ENCODE data around the gene APPL2. TPM values are rescaled to one million over a fixed set of nuclear protein-coding genes. Genes with fewer than 3 reads are reported as not detected.

Gene APPL2
- total and polyA plus RNA-seq, 2 experiments from 2014 or later, result 83.0 to 122 TPM

GRCh38 chr12:105141320-105141922 lies 94.6 kb downstream of the APPL2 start:
- in situ Hi-C loops (cut with MboI), result no loop called here

GRCh38 chr12:105138248-105138647 lies 97.7 kb downstream of the APPL2 start:
- no peaks in the 10 kb centered on the region for H3K9me3 ChIP-seq (ENCODE audit: low read depth)
- H3K36me3 ChIP-seq (ENCODE audit: low read depth), result peaks cover 79% of the 10 kb centered on the region
- H3K27ac ChIP-seq, result no peak overlapping the region
- H2AFZ ChIP-seq, result no peak overlapping the region
- no peak for DNase-seq
- peaks cover 8% of the 10 kb centered on the region; the same call in 1 of the 2 replicates for H3F3A ChIP-seq (ENCODE audit: insufficient read depth)
- WGBS, 2 experiments (ENCODE audit: low coverage in 1 of 2, low lambda C conversion rate in 2 of 2, missing lambda C conversion rate in 2 of 2), result 92 to 94% methylated on average over 2 of the region's 2 CpGs
- H3K4me2 ChIP-seq (ENCODE audit: unreplicated experiment), result no peak overlapping the region
- peaks cover 6% of the 10 kb centered on the region; the same call in 1 of the 2 replicates for H3K4me1 ChIP-seq (ENCODE audit: insufficient read depth)
- in situ Hi-C loops (cut with MboI), result no loop called here
- no peak overlapping the region for H3K4me3 ChIP-seq
- H3K27me3 ChIP-seq (replicated peaks; ENCODE audit: insufficient read depth), result no peaks in the 10 kb centered on the region
- H4K20me1 ChIP-seq (ENCODE audit: insufficient read depth), result no peaks in the 10 kb centered on the region
- no peak overlapping the region for H3K9ac ChIP-seq
- TF ChIP-seq EZH2phosphoT487 (IDR thresholded peaks at IDR 0.05; ENCODE audit: insufficient read depth, low read depth) (no peak), EZH2 (IDR thresholded peaks at IDR 0.05; ENCODE audit: insufficient read depth, poor library complexity, severe bottlenecking) (no peak)
- peaks cover 91% of the 10 kb centered on the region for H3K79me2 ChIP-seq (ENCODE audit: insufficient read depth)
- no peaks in the 10 kb centered on the region for H3K9me2 ChIP-seq (ENCODE audit: insufficient read depth)

More at GRCh38 chr12:105141320-105141922, 94.6 kb downstream of the APPL2 start:
- Histone ChIP-seq H3K4me2 (ENCODE audit: unreplicated experiment) (no peak overlapping the region), H3K27me3 (replicated peaks; ENCODE audit: insufficient read depth) (no peaks in the 10 kb centered on the region), H3K9ac (no peak overlapping the region), H4K20me1 (ENCODE audit: insufficient read depth) (no peaks in the 10 kb centered on the region), H3K27ac (no peak overlapping the region), H3K36me3 (ENCODE audit: low read depth) (peaks cover 75% of the 10 kb centered on the region), H3K79me2 (ENCODE audit: insufficient read depth) (peaks cover 83% of the 10 kb centered on the region), H3F3A (ENCODE audit: insufficient read depth) (peaks cover 14% of the 10 kb centered on the region; the same call in 1 of the 2 replicates), H3K9me2 (ENCODE audit: insufficient read depth) (no peaks in the 10 kb centered on the region), H3K4me3 (no peak overlapping the region), H2AFZ (no peak overlapping the region), H3K4me1 (ENCODE audit: insufficient read depth) (peaks cover 6% of the 10 kb centered on the region; the same call in 1 of the 2 replicates), H3K9me3 (ENCODE audit: low read depth) (no peaks in the 10 kb centered on the region)
- 89 to 93% methylated on average over 6 of the region's 6 CpGs for WGBS, 2 experiments (ENCODE audit: low coverage in 1 of 2, low lambda C conversion rate in 2 of 2, missing lambda C conversion rate in 2 of 2)
- TF ChIP-seq EZH2 (IDR thresholded peaks at IDR 0.05; ENCODE audit: insufficient read depth, poor library complexity, severe bottlenecking) (no peak), EZH2phosphoT487 (IDR thresholded peaks at IDR 0.05; ENCODE audit: insufficient read depth, low read depth) (no peak)
- no peak for DNase-seq

Other genes starting within 250 kb of the APPL2 start
- 1.0 and 1.2 TPM in 2 replicates for gene NOPCHAP1, start 249.9 kb downstream of the APPL2 start, total RNA-seq (2014; rRNA removed; shearing (Covaris generic))
- gene NOPCHAP1, start 249.9 kb downstream of the APPL2 start, polyA plus RNA-seq (2016; fragmentation: Nextera tagmentation; extraction: Ambion mirVana), result 17.3 and 20.3 TPM in 2 replicates
- gene ALDH1L2, start 151.7 kb downstream of the APPL2 start, total RNA-seq (2014; rRNA removed; shearing (Covaris generic)), result 50.9 and 83.0 TPM in 2 replicates
- gene ALDH1L2, start 151.7 kb downstream of the APPL2 start, polyA plus RNA-seq (2016; fragmentation: Nextera tagmentation; extraction: Ambion mirVana), result 62.3 and 65.0 TPM in 2 replicates
- gene WASHC4, start 128.4 kb downstream of the APPL2 start, total RNA-seq (2014; rRNA removed; shearing (Covaris generic)), result 63.4 and 64.2 TPM in 2 replicates
- gene WASHC4, start 128.4 kb downstream of the APPL2 start, polyA plus RNA-seq (2016; fragmentation: Nextera tagmentation; extraction: Ambion mirVana), result 50.3 and 53.5 TPM in 2 replicates
- 313 and 349 TPM in 2 replicates for gene C12orf75, start 94.5 kb upstream of the APPL2 start, total RNA-seq (2014; rRNA removed; shearing (Covaris generic))
- 590 and 607 TPM in 2 replicates for gene C12orf75, start 94.5 kb upstream of the APPL2 start, polyA plus RNA-seq (2016; fragmentation: Nextera tagmentation; extraction: Ambion mirVana)